ENCODE results near the gene NR6A1.

The NR6A1 gene

DNA sequence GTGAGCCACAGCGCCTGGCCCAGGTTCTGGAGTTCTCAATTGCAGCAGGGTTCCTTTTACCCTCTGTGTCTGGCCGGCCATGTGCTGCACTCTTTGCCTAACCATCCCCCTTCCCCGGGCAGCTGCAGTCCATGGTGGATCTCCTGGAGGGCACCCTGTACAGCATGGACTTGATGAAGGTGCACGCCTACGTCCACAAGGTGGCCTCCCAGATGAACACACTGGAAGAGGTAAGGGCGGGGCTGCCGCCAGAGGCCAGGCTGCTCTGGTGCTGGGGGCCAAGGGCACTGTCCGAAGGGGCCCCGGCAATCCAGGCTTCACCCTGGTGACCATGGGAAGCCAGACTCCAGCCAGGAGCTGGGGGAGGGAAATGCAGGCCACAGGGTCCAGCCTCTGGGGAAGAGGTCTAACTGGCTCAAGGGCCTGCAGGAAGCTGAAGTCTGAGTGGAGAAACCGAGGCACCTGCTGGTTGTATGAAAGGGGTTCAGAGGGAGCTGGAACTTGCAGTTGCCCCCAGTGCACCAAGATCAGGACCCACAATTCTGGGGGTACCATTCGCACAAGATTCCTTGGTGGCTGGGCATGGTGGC is 23.9 kb upstream of the NR6A1 start:
- peak; percentile 56 for DNase-seq

DNA sequence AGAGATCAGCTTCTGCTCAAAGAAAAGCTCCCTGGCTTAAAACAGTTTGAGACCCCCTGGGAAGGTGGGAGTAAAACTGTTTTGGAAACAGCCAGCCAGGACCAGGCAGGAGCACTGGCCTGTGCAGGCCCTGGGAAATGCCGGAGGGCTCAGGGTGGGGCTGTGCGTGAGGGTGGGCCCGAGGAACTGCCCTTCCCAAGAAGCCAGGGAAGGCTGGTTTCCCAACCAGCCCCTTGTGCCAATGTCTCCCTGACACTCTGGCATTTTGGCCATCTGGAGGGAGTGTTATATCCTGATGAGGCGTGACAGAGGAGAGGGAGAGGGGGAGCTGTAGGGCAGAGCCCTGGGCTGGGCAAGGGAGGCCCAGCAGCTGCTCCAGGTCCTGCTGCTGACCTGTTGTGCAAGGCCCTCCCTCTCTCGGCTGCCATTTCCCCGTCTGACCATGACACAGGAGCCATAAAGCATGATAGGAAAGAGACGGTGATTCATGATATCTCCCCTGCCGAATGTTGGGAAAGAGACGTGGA is 22.0 kb upstream of the NR6A1 start:
- DNase-seq: no peak

DNA sequence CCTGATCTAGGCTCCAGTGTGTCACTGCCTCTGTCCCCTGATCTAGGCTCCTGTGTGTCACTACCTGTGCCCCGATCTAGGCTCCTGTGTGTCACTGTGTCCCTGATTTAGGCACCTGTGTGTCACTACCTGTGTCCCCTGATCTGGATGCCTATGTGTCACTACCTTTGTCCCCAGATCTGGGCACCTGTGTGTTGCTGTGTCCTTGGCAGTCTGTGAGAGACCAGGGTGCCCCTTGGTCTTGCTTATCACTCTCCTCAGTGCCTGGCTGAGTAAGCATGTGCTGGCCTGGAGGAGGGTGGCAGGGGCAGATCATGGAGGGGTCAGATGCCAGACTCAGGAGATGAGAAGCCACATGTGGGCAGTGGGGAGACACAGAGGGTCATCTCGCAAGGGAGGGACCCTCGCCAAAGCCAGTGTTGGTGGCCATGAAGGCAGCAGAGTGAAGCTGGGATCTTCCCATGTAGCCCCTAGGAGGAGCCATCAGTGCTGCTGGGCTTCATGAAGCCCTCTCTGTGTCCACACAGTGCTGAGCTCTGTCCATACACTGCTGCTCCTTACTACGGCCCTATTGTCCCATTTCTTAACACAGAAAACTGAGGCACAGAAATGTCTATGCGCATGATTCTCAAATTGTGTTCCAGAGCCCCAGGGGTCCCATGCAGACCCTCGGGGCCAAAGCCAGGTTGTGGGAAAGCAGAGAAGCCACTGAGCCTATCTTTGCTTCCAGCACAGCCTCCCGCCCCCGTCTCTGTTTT is 21.3 kb upstream of the NR6A1 start:
- DNase-seq: no peak

DNA sequence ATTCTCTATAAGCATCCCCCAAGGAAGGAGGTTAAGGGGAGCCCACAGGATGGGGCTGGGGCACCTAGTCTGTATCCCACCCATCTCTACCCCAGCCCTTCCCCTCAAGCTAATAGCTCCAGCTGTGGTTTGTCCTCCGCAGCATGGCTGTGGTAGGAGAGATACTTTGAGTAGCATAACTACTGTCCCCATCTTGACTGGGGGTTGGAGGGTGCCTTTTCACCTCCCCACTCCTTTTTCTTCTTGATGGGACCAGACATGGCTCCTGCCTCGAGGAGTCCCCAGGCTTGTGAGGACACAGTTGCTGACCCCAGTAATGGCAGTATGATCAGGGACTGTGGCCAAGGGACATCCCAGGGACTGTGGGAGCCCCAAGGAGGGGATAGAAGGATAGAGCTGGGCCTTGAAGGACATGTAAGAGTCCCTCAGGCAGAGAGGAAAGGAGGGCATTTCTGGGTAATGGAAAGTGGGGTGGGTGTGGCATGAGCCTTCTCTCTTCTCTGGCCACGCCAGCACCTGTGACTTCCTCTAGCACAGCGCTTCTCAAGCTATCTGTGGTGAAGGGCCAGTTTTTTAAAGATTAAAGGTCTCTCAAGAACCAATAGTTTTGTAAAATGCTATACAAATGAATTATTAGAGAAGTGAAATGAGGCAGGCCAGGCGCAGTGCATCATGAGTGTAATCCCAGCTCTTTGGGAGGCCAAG is 19.8 kb upstream of the NR6A1 start:
- DNase-seq: no peak

DNA sequence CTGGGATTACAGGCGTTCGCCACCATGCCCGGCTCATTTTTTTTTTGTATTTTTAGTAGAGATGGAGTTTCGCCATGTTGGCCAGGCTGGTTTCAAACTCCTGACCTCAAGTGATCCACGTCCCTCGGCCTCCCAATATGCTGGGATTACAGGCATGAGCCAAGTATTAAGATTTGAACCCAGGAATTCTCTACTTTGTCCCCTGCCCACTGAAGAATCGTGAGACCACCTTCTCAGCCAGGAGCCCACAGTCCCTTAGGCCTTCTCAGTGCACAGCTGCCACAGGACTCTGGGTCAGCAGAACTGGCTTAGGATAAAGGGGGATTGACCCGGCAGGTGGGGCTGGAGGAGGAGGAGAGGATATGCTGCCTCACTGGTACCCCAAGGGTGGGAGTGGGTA is 19.2 kb upstream of the NR6A1 start:
- no peak for DNase-seq

DNA sequence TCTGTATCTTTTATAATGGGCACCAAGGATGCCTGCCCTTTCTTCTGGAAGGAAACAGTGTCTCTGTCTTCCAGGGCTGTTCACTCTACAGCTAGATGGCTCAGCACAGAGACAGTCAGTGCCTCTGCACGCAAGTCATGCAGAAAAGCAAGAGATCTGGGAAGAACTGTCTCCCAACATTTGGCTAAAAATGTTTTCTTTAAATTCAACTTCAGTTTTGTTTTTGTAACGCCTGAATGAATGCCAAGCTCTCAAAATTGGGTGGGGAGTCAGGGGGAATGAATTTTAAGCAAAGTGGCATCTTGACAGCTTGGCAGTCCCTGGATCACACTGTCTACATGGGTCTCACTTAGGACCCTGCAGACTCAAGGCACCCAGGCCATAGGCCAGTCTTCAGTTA is 18.4 kb upstream of the NR6A1 start:
- DNase-seq: no peak

DNA sequence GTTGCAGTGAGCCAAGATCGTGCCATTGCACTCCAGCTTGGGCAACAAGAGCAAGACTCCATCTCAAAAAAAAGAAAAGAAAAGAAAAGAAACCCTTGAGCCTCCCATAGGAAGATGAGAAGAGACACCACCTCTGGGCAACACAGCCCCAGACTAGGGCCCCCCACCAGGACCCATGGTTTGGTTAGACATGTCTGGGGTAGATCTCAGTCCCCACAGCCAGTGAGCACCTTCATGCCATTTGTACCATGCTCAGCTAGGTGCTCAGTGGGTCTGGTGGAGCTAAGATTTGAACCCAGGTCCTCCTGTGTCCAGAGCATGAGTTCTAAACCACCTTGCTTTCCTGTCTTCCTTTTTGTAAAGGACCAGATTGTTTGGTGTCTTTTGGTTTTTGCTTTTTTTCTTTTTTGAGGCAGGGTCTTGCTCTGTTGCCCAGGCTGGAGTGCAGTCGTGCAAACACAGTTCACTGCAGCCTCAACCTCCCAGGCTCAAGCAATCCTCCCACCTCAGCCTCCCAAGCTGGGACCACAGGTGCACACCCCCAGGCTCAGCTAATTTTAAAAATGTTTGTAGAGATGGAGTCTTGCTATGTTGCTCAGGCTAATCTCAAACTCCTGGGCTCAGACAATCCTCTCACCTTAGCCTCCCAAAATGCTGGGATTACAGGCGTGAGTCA is 17.6 kb upstream of the NR6A1 start:
- DNase-seq: no peak

DNA sequence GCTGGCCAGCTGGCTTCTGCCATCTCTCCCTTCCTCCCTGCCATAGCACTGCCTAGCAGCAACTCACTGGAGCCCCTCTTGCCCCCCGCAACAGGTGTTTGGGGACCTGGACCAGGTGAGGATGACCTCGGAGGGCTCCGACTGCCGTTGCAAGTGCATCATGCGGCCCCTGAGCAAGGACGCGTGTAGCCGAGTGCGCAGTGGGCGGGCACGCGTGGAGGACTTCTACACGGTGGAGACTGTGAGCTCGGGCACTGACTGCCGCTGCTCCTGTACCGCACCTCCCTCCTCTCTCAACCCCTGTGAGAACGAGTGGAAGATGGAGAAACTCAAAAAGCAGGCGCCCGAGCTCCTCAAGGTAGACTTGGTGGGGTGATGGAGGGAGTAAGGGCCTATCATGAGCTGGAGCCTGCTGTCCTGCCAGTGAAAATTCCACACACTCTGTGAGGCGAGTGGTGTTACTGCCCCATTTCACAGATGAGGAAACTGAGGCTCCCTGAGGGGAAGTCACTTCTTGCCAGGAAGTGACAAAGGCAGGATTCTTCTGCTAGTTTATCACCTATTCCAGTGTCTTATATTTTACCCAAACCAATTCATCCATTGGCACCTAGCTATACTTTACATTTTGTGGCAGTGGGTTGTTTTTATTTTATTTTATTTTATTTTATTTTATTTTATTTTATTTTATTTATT is 15.9 kb upstream of the NR6A1 start:
- DNase-seq: no peak

DNA sequence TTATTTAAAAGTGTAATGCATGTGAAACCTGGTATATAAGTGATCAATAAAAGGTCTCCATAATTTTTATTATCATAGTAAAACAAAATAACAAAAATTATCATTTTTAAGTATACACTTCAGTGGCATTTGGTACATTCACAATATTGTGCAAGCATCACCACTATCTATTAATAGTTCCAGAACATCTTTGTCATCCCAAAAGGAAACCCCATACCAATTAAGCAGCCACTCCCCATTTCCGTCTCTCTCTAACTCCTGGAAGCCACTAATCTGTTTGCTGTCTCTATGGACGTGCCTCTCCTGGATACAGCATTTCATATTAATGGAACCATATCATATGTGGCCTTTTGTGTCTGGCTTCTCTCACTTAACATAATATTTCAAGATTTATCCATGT is 13.4 kb upstream of the NR6A1 start:
- DNase-seq: no peak

DNA sequence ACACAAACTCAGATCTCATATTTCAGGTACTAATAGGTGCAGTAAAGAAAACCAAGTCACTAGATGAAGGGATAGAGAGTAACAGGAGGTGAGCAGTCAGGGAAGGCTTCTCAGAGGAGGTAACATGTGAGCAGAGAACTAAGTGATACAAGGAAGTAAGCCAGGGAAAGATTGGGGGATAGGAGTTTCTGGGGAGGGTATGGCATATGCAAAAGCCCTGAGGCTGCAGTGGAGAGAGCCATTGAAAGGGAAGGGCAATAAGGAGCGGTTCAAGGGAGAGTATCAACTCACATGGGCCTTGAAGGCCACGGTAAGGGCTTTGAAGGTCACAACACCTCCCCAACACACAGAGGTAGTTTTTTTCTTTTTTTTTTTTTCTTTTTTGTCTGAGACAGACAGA is 12.7 kb upstream of the NR6A1 start:
- no peak for DNase-seq

DNA sequence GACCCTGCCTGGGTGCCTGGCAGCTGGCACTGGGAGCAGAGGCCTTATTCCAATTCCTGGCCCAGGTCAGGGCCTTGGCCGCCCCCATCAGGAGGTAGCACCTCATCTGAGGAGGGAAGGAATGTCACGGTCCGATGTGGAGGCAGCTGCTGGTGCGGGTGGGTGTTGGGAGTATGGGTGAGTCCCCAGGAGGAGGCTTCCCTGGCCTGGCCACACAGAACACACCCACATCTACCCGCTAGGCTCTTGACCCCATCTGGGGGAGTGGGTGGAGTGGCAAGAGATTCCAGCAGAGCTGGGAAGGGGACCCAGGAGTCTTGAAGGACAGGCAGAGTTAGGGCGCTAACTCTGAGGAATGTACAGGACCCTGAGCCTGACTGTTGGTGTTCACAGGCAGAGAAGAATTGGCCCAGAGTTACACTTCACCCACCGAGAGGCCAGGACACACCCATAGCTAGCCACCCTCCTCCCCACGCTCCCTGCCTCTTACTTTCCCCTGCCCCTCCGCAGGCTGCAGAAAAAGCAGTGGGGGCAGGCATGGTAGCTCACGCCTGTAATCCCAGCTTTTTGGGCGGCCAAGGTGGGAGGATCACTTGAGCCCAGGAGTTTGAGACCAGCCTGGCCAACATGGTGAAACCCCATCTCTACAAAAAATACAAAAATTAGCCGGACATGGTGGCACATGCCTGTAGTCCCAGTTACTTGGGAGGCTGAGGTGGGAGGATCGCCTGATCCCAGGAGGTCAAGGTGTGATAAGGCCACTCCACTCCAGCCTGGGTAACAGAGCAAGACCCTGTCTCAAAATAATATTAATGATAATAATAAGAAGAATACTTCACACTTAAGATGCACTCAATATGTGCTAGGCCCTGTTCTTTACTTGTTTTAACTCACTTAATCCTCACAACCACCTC is 11.8 kb upstream of the NR6A1 start:
- DNase-seq: no peak

DNA sequence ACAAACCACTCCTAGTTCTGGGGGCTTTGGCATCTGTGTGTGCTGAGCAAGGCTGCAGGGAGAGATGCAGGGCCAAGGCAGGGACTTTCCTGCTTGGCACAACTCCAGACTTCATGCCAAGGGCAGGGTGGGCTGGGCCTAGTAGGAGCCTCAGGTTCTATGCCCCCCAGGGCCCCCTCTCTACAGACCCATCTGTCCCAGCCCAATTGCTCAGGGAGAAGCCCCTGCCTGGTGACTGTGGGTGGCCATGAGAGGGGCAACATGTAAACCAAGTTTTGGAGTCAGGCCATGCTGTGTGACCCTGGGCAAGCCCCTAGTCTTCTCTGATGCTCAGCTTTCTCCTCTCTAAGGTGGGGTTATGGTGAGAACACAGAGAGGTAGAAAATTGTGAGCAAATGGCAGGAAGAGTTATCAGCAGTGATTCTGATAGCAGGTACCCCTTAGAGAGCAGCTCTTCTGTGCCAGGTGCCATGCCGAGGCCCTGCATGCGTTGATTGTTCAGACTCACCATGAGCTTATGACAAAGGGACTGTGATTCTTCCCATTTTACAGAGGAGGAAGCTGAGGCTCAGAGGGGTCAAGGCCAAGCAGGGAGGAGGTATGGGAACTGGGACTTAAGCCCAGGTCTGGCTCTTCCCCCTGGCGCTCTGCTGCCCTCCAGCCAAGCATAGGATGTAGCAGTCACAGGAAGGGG is 11.0 kb upstream of the NR6A1 start:
- DNase-seq: no peak

DNA sequence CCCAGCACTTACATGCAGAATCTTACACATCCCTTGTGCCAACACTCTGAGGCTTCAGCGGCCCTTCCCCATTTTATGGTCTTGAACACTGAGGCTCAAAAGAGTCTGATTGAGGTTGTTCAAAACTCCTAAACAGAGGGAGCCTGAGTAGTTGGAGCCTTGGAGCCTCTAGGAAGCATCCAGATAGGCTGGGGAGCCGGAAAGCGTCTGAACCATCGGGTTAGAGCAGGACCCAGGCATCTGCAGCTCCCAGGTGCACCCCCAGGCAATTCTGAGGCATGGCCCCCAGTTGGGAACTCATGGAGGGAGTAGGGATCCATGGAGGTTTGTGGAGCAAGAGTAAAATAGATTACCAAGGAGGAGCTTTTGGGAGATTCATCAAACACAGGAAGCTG is 9.6 kb upstream of the NR6A1 start:
- no peak for DNase-seq

DNA sequence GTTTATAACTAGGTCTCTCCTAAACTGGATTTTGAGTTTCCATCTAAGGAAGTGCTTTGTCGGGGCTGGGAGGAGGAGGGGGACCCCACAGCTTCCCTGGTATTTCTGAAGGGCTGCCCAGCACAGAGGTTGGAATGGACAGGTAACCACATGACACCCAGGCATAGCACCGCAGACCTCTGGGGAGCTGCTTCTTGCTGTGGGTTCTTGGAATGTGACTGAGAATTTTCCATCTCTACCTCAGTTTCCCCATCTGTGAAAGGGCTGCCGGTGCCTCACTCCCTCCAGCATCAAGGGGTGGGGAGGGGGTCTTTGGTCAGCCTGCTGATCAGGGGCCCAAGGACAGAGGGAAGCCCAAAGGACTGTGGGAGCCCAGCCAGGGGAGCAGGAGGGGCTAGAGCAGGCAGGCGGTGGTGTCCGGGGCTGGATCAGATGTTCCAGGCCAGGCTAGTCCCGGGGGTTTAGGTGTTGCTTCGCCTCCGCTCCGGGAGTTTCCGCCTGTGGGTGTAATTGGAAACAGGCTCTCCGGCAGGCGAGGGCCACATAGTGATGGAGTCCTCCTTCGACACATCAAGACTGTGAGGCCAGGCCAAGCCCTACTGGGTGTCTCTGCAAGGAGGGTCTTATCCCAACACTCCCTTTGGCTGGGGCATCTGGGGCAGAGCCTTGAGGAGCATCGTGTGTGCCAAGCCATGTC is 9.1 kb upstream of the NR6A1 start:
- DNase-seq: no peak

DNA sequence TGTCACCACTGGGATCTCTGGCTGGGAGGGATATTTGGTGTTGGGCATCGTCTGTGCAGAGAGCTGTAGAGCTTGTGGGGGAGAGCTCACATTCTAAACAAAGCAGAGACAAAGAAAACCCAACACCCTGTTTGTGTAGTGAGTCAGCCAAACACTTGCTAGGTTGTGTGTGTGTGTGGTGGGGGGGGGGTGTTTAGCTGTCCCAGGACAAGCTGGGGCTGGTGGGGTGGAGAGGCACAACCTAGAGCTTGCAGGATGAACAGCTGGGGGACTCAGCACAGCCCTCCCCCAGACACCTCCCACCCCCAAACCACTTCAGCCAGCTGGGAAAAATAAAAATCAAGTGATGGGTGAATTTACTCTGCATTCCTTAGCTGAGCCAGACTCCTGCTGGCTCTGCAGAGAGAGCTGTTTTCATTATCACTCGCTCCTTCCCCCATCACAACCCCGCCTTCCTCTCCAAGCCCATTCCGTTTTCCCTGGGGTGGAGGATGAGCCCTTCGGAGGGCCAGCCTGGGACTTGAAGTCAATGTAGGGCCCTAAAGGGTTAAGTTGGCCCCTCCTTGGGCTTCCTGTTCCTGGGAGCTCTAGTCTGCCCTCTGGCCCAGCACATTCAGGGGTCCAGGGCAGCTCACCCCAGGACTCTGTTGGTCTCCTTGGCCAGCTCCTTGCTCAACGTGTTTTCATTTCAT is 8.4 kb upstream of the NR6A1 start:
- peak; percentile 96 for DNase-seq

DNA sequence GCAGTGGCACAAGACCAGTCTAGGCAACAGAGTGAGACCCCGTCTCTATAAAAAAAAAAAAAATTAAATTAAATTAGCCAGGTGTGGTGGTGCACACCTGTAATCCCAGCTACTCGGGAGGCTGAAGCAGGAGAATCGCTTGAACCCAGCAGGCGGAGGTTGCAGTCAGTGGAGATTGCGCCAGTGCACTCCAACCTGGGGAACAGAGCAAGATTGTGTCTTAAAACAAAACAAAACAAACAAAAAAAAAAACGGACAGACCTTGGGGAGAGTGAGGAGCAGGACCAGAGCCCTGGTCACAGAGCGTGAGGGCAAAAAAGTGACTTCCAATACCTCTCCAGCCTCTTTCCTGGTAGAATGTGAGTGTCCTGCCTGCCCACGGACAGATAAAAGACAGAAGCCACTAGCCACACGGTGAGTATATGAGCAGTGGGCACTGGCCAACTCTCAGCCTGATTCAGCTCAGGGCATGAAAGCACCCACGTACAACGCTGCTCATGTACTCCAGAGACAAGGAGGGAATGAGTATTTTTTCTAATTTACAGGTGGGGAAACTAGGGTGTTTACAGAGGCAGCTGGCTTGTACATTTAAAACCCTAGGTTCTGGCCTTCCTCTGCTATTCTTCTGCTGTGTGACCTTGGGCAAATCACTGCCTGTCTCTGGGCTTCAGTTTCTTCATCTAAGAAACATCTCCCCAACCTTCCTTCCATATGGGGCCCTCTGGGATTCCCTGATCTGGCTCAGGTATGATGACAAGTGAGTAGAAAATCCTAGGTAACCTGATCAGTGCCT is 7.7 kb upstream of the NR6A1 start:
- peak; percentile 76 for DNase-seq

DNA sequence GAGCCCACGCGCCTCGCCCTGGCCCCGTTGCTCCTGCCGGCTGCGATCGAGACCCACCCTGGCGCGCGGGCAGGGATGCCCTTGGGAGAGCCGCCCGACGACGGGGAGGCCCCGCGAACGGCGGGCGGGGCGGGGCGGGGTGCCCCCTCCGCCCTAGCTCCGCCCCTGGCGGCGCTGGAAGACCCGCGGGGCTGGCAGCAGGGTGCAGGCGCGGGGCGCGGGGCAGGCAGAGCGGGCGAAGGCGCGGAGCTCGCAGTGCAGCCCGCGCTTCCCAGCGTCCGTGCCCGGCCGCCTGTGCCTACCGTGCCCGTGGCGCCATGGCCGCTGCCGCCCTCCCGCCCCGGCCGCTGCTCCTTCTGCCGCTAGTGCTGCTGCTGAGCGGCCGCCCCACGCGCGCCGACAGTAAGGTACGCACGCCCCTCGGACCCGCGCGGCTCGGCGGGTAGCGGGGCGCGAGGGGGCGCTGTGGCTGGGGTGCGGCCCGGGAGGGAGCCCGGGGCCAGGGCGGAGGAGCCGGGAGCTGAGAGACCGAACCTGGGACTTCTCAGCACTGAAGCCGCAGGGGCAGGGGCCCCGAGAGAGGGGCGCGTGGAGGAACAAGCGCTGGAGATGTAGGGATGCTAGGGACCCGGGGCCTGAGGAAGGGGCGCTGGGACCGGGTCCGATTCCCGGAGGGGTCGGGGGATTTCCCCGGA is 6.0 kb upstream of the NR6A1 start, which contains the start of gene OLFML2A:
Gene OLFML2A (plus strand): TSS at position 180 of the 695 bp plus-strand sequence. CDS start 138 bp downstream, at position 318.
- peak; percentile 63 for DNase-seq

DNA sequence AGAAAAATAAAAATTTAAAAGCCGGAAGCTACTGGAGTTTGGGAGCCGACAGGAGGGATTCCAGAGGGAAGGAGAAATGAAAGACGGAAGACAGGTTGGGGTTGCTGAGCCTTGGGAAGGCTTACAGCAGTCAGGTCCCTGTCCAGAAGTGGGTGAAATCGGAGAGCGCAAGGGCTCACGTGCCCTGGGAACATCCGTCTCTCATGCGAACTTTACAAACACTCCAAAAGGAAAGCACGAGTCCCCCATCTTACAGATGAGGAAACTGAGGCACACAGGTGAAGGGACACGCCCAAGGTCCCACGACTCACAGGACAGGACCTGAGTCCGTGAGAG is 5.5 kb upstream of the NR6A1 start:
- peak; percentile 58 for DNase-seq

All from DMS53 (cell line).